Suppressor macrophage (primary cell): ENCODE data around the gene PRAF2.

Experiments
- DNase-seq, 4 experiments: peaks; one replicate each; pipeline ENCODE4 v3.0.0-alpha.2; 2020 to 2022

The PRAF2 gene

GRCh38 chrX:49072712-49073095 lies 1.1 kb downstream of the PRAF2 start:
- no peak for DNase-seq

GRCh38 chrX:49071877-49072711 lies 1.7 kb downstream of the PRAF2 start:
- no peak for DNase-seq

- no peak for DNase-seq
These were observed 2.8 kb downstream of the PRAF2 start for GRCh38 chrX:49070988-49071387.

- no peak for DNase-seq
These were observed 4.8 kb downstream of the PRAF2 start for GRCh38 chrX:49069038-49069437.

- DNase-seq = no peak
These were observed 6.3 kb downstream of the PRAF2 start for GRCh38 chrX:49067285-49068120.

GRCh38 chrX:49066690-49067089 lies 7.1 kb downstream of the PRAF2 start:
- DNase-seq = no peak

- no peak for DNase-seq
These were observed 7.5 kb downstream of the PRAF2 start for GRCh38 chrX:49066278-49066677.

GRCh38 chrX:49064735-49065134 lies 9.1 kb downstream of the PRAF2 start:
- no peak for DNase-seq

- DNase-seq = no peak
These were observed 9.5 kb downstream of the PRAF2 start for GRCh38 chrX:49064303-49064702.

- no peak for DNase-seq
These were observed 10.1 kb downstream of the PRAF2 start for GRCh38 chrX:49063715-49064114.

GRCh38 chrX:49061916-49062315 lies 11.9 kb downstream of the PRAF2 start:
- no peak for DNase-seq

- no peak for DNase-seq
These were observed 12.3 kb downstream of the PRAF2 start for GRCh38 chrX:49061490-49061889.

- no peak for DNase-seq
These were observed 12.9 kb downstream of the PRAF2 start for GRCh38 chrX:49060914-49061313.

GRCh38 chrX:49059681-49060085 lies 14.1 kb downstream of the PRAF2 start:
- DNase-seq = no peak

GRCh38 chrX:49059201-49059600 lies 14.6 kb downstream of the PRAF2 start:
- no peak for DNase-seq

GRCh38 chrX:49058794-49059193 lies 15.0 kb downstream of the PRAF2 start, which contains the start of gene CCDC120:
Gene CCDC120, plus strand, starts transcription at chrX:49058999. Its CDS starts 3,043 bp downstream, at chrX:49062042.
- DNase-seq = no peak

GRCh38 chrX:49054073-49054762 lies 19.6 kb downstream of the PRAF2 start:
- DNase-seq = no peak

- DNase-seq = peak; percentile 12 to 66 (median 43)
These were observed 20.4 kb downstream of the PRAF2 start for GRCh38 chrX:49053223-49054072.

GRCh38 chrX:49043987-49044281 lies 29.9 kb downstream of the PRAF2 start:
- DNase-seq = no peak

GRCh38 chrX:49043220-49043986 lies 30.4 kb downstream of the PRAF2 start, which contains the start of gene TFE3:
Gene TFE3, minus strand, starts transcription at chrX:49043357. Its CDS starts 131 bp downstream, at chrX:49043226.
- DNase-seq = peak; percentile 96 to 98 (median 97)

- DNase-seq = no peak
These were observed 31.1 kb downstream of the PRAF2 start for GRCh38 chrX:49042581-49043219.
